K562 (cell line): Measurements from ENCODE around the gene CLHC1. TPM values are rescaled to one million over a fixed set of nuclear protein-coding genes. Genes with fewer than 3 reads are reported as not detected.

Source experiments
- ATAC-seq: fragments of 200-7000 bp; cut with Tn5 transposase; 3 replicates; pipeline ENCODE4 v1.9.1; 2020; ENCODE audit warnings: moderate library complexity
- BruUV-seq: library from RNA; stranded (reverse); fragments of 400-500 nt; replicated peaks from 2 replicates; lab custom pipeline; 2021; lab: Mats Ljungman, UMichigan
- CTCF ChIA-PET: fragments of 300-600 bp; formaldehyde crosslinking; extraction: SDS; loops from one replicate; lab custom pipeline; 2021; ENCODE audit warnings: low intra/inter-chr PET ratio; lab: Yijun Ruan, JAX
- POLR2A ChIA-PET: fragments of 300-600, 350-650 bp; sonication (Branson Sonifier 250); formaldehyde crosslinking; extraction: SDS; loops from one replicate; lab custom pipeline; 2021; ENCODE audit warnings: antibody characterized with exemption, inconsistent platforms; lab: Yijun Ruan, JAX
- DNase-seq, 4 experiments: peaks; one replicate each; pipeline versions ENCODE4 v3.0.0 to v3.0.0-alpha.2; 2011 to 2018; ENCODE audit warnings: low spot score in 3 of 4, mixed read lengths in 3 of 4; ENCODE audit errors: extremely low read depth in 1 of 4
- FAIRE-seq: peaks from 2 replicates; lab custom pipeline; 2011; peaks lifted over from hg19 to GRCh38; lab: Jason Lieb, UNC
- H2AFZ ChIP-seq: 2 replicates; pipeline ENCODE4 v1.6.0; 2011; ENCODE audit warnings: low read depth, low read length, control low read depth, inconsistent platforms
- H3K27ac ChIP-seq: fragments of 200-600 bp; 3 replicates; pipeline ENCODE4 v1.8.0; 2011; ENCODE audit warnings: low read depth, mild to moderate bottlenecking, control low read depth, inconsistent platforms, low read length, moderate library complexity, mixed read lengths; ENCODE audit errors: extremely low read depth
- H3K27me3 ChIP-seq, 2 experiments: fragments of 300-600 bp in 1 of 2; 2 replicates in 1 of 2; 3 replicates in 1 of 2; pipeline versions ENCODE4 v1.6.0 to v1.8.0; 2011; ENCODE audit warnings: inconsistent platforms in 2 of 2, low read length in 2 of 2, mild to moderate bottlenecking in 1 of 2, mixed read lengths in 1 of 2, moderate library complexity in 1 of 2; ENCODE audit not compliant: control insufficient read depth in 2 of 2, insufficient read depth in 2 of 2
- H3K36me3 ChIP-seq: fragments of 300-600 bp; 3 replicates; pipeline ENCODE4 v1.8.0; 2011; ENCODE audit warnings: mild to moderate bottlenecking, low read length, inconsistent platforms; ENCODE audit not compliant: control insufficient read depth, insufficient read depth
- H3K4me1 ChIP-seq, 2 experiments: fragments of 200-600 bp in 1 of 2; replicated peaks in 1 of 2; 2 replicates in 1 of 2; 3 replicates in 1 of 2; pipeline versions ENCODE4 v1.5.1 to v1.8.0; 2011; ENCODE audit warnings: inconsistent platforms in 2 of 2, low read length in 2 of 2, mild to moderate bottlenecking in 1 of 2, mixed read lengths in 1 of 2, moderate library complexity in 1 of 2; ENCODE audit not compliant: control insufficient read depth in 2 of 2, insufficient read depth in 2 of 2
- H3K4me2 ChIP-seq: 2 replicates; pipeline ENCODE4 v1.6.1; 2011; ENCODE audit warnings: low read length, control low read depth, inconsistent platforms, mixed read lengths; ENCODE audit not compliant: insufficient read depth
- H3K4me3 ChIP-seq: fragments of 200-600 bp; sonication (generic), shearing (Covaris generic); 2 replicates; pipeline ENCODE4 v1.5.1; 2016; ENCODE audit warnings: control low read depth, inconsistent platforms
- H3K79me2 ChIP-seq: fragments of 200-600 bp; 3 replicates; pipeline ENCODE4 v1.8.0; 2011; ENCODE audit warnings: low read length, inconsistent platforms; ENCODE audit not compliant: control insufficient read depth, insufficient read depth
- H3K9ac ChIP-seq, 2 experiments: 2 replicates each; pipeline versions ENCODE4 v1.6.0 to v1.6.1; 2011; ENCODE audit warnings: low read depth in 2 of 2, low read length in 2 of 2, control low read depth in 1 of 2, inconsistent platforms in 1 of 2, mild to moderate bottlenecking in 1 of 2, mixed read lengths in 1 of 2; ENCODE audit not compliant: insufficient read depth in 1 of 2
- H3K9me1 ChIP-seq: one replicate; pipeline ENCODE4 v1.6.0; 2011; ENCODE audit warnings: inconsistent platforms, mild to moderate bottlenecking, low read length, moderate library complexity; ENCODE audit not compliant: control insufficient read depth, insufficient read depth
- H3K9me3 ChIP-seq: replicated peaks from 2 replicates; pipeline ENCODE4 v1.5.1; 2011; ENCODE audit warnings: low read depth, low read length, inconsistent platforms; ENCODE audit not compliant: control insufficient read depth, insufficient read depth
- H4K20me1 ChIP-seq: replicated peaks from 2 replicates; pipeline ENCODE4 v1.6.1; 2011; ENCODE audit warnings: low read length, inconsistent platforms, mixed read lengths; ENCODE audit not compliant: control insufficient read depth, insufficient read depth
- ADNP ChIP-seq: fragments of 200-800 bp; sonication (Bioruptor generic); IDR thresholded peaks from 2 replicates; pipeline ENCODE4 v1.6.1; 2016; ENCODE audit warnings: missing genetic modification characterization, missing compliant biosample characterization
- PHF21A ChIP-seq: fragments of 450-650 bp; IDR thresholded peaks from 2 replicates; pipeline ENCODE4 v1.6.1; 2017; ENCODE audit warnings: low read depth, borderline replicate concordance
- RHOXF2B ChIP-seq: fragments of 250-450 bp; sonication (Bioruptor Pico); conservative IDR thresholded peaks from 2 replicates; pipeline ENCODE4 v1.5.1; 2021
- ZFP1 ChIP-seq: fragments of 450-650 bp; formaldehyde crosslinking; IDR thresholded peaks from 2 replicates; pipeline ENCODE4 v1.4.0; 2020; ENCODE audit warnings: mild to moderate bottlenecking, mixed read lengths
- ZNF143 ChIP-seq: sonication (generic); formaldehyde crosslinking; IDR thresholded peaks from 2 replicates; pipeline ENCODE4 v1.9.0; 2022; ENCODE audit warnings: mild to moderate bottlenecking, missing genetic modification reagents
- ZNF24 ChIP-seq: fragments of 450-650 bp; IDR thresholded peaks from 2 replicates; pipeline ENCODE4 v1.6.1; 2016
- WGBS: fragments of 100-300 bp; shearing (Covaris generic); methylation state at CpG from one replicate; pipeline ENCODE4 v1.1.6; 2016; ENCODE audit warnings: low coverage, mixed read lengths; ENCODE audit not compliant: insufficient coverage; ENCODE audit errors: missing lambda C conversion rate; 5-methylcytosine and 5-hydroxymethylcytosine counted together
- in situ Hi-C: fragments of 300-500 bp; cut with MboI; formaldehyde crosslinking; loops from 4 replicates; pipeline ENCODE4 v1.15.0; 2018; ENCODE audit warnings: inconsistent platforms, mixed read lengths
- intact Hi-C: fragments of 100-400 bp; cut with micrococcal nuclease; formaldehyde crosslinking; loops from 2 replicates; pipeline ENCODE4 v1.14.2; 2022
- polyA plus RNA-seq, 8 experiments: library from polyadenylated mRNA; depleted of rRNA in 4 of 8; stranded (reverse) in 5 of 8; unstranded in 3 of 8; fragments of >200 nt; fragmentation: Nextera tagmentation in 2 of 8; fragmentation: Illumina TruSeq in 1 of 8; extraction: Ambion mirVana in 2 of 8; extraction: Trizol in 1 of 8; gene quantifications; 2 replicates each; pipeline versions ENCODE4 v1.2.1 to v1.2.3, GENCODE V29; 2011 to 2014; ENCODE audit warnings: inconsistent platforms in 1 of 8, missing spikeins in 1 of 8
- total RNA-seq, 7 experiments: library from RNA; depleted of rRNA in 6 of 7; stranded (reverse); fragments of >200 nt in 6 of 7; fragmentation: Illumina TruSeq in 2 of 7; extraction: Trizol in 2 of 7; gene quantifications; 2 replicates each; pipeline versions ENCODE4 v1.2.1 to v1.2.3, GENCODE V29; 2011 to 2021; ENCODE audit warnings: low replicate concordance in 1 of 7
- TF ChIP-seq, protein P1 (sequence below): fragments of 450-650 bp; IDR thresholded peaks from 2 replicates; pipeline ENCODE4 v1.6.1; 2016

The CLHC1 gene
- total and polyA plus RNA-seq, 9 of the 15 experiments (the other 6 are each of a cell fraction or from before 2014, with no cell fraction given): 3.7 to 14.3 (median 8.6) TPM

DNA sequence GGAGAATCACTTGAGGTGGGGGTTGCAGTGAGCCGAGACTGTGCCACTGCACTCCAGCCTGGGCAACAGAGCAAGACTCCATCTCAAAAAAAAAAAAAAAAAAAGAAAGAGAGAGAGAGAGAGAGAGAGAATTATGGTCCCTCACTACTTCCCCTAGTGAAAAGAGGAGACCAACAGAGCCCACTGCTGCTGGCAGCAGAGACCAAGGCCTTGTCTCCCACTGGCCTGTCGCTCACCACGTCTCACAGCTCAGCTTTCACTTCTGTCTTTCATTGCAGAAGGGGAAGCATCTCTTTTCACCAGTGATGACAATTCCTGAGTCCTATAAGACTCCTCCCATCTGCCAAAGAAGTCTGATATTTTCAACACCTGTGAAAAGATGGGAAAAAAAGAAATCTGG, 81.3 kb downstream of the CLHC1 start:
- TF ChIP-seq ZNF143 (CRISPR knock-in tag) (no peak), RHOXF2B (no peak), PHF21A (no peak), ZNF24 (no peak), ZFP1 (CRISPR knock-in tag) (no peak), ADNP (no peak)
- TF ChIP-seq, protein P1, sequence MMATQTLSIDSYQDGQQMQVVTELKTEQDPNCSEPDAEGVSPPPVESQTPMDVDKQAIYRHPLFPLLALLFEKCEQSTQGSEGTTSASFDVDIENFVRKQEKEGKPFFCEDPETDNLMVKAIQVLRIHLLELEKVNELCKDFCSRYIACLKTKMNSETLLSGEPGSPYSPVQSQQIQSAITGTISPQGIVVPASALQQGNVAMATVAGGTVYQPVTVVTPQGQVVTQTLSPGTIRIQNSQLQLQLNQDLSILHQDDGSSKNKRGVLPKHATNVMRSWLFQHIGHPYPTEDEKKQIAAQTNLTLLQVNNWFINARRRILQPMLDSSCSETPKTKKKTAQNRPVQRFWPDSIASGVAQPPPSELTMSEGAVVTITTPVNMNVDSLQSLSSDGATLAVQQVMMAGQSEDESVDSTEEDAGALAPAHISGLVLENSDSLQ: peak; percentile 21; the same call in 1 of the 2 replicates
- BruUV-seq: no TSS peak
- H3K4me1 ChIP-seq: peaks cover 0 to 10% of the 10 kb centered on the region in 2 experiments; a peak in 2 of 5 replicates
- 78% methylated on average over 2 of the region's 3 CpGs for WGBS
- no peak overlapping the region for H3K27ac ChIP-seq
- in situ Hi-C loops: no loop called here
- H3K9ac ChIP-seq: no peak overlapping the region
- ATAC-seq (no peak), DNase-seq (no peak), FAIRE-seq (no peak)
- H3K9me3 ChIP-seq: no peaks in the 10 kb centered on the region
- no peaks in the 10 kb centered on the region for H3K36me3 ChIP-seq
- H3K79me2 ChIP-seq: no peaks in the 10 kb centered on the region
- no peaks in the 10 kb centered on the region for H3K9me1 ChIP-seq
- ChIA-PET CTCF (no interaction called here), POLR2A (no interaction called here)
- H4K20me1 ChIP-seq: no peaks in the 10 kb centered on the region
- H3K27me3 ChIP-seq: no peaks in the 10 kb centered on the region
- intact Hi-C loops: no loop called here
- H3K4me3 ChIP-seq: no peak overlapping the region
- no peak overlapping the region for H2AFZ ChIP-seq
- H3K4me2 ChIP-seq: no peak overlapping the region
